ENCODE data around the gene OCRL. TPM values are rescaled to one million over a fixed set of nuclear protein-coding genes. Genes with fewer than 3 reads are reported as not detected.

The OCRL gene
- total RNA-seq, 4 donors from 2014 or later = 7.2 to 34.7 (median 17.4) TPM

DNA sequence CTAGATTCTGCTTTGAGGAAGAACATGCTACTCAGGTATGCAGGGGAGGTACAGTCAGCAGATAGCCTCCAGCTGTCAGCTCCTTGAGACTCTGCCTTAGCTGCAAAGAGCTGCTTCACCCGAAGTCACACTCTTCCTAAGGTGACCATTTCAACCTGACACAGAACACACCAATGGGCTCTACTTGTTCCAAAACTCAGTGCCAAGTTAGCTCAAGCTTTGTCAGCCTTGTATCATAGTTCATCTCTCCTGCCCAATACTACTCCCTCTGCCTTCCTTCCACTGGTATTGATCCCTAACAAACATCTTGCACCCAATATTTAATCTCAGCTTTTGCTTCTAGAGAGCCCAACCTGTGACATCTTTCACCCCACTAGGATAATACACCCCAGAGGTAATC lies 8.9 kb upstream of the OCRL start:
- intact Hi-C loops (cut with DNase I; ENCODE audit: low total_unique reads) = no loop called here
- H3K9me3 ChIP-seq = no peaks in the 10 kb centered on the region
- no peaks in the 10 kb centered on the region for H3K4me1 ChIP-seq
- no peaks in the 10 kb centered on the region for H3K36me3 ChIP-seq
- DNase-seq = no peak
- no peaks in the 10 kb centered on the region for H3K27me3 ChIP-seq
- TF ChIP-seq POLR2A (IDR thresholded peaks at IDR 0.05) = no peak
- TF ChIP-seq, protein P1, sequence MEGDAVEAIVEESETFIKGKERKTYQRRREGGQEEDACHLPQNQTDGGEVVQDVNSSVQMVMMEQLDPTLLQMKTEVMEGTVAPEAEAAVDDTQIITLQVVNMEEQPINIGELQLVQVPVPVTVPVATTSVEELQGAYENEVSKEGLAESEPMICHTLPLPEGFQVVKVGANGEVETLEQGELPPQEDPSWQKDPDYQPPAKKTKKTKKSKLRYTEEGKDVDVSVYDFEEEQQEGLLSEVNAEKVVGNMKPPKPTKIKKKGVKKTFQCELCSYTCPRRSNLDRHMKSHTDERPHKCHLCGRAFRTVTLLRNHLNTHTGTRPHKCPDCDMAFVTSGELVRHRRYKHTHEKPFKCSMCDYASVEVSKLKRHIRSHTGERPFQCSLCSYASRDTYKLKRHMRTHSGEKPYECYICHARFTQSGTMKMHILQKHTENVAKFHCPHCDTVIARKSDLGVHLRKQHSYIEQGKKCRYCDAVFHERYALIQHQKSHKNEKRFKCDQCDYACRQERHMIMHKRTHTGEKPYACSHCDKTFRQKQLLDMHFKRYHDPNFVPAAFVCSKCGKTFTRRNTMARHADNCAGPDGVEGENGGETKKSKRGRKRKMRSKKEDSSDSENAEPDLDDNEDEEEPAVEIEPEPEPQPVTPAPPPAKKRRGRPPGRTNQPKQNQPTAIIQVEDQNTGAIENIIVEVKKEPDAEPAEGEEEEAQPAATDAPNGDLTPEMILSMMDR (IDR thresholded peaks at IDR 0.05) = no peak
- no peak overlapping the region for H3K4me3 ChIP-seq
- no peak overlapping the region for H3K27ac ChIP-seq

GRCh38 chrX:129534816-129535578 lies 5.1 kb upstream of the OCRL start:
- Histone ChIP-seq H3K27ac (no peak overlapping the region), H3K4me1 (no peaks in the 10 kb centered on the region)
- intact Hi-C loops (cut with DNase I; ENCODE audit: low total_unique reads) = no loop called here

GRCh38 chrX:129540722-129541184 lies 694 bp downstream of the OCRL start:
- H3K9me3 ChIP-seq = no peaks in the 10 kb centered on the region
- no peaks in the 10 kb centered on the region for H3K4me1 ChIP-seq
- H3K4me3 ChIP-seq = peak overlapping the region; percentile 31 to 41
- intact Hi-C loops (cut with DNase I; ENCODE audit: low total_unique reads) = no loop called here
- TF ChIP-seq POLR2A (IDR thresholded peaks at IDR 0.05) = no peak
- TF ChIP-seq, protein P1 (IDR thresholded peaks at IDR 0.05) = no peak
- peak overlapping the region; percentile 60 to 72 for H3K27ac ChIP-seq
- peak in 1 of 2 donors; percentile 18 for DNase-seq
- H3K36me3 ChIP-seq = no peaks in the 10 kb centered on the region
- H3K27me3 ChIP-seq = no peaks in the 10 kb centered on the region

More at GRCh38 chrX:129534816-129535578, 5.1 kb upstream of the OCRL start:
- no peak for DNase-seq
- TF ChIP-seq, protein P1 (IDR thresholded peaks at IDR 0.05) = no peak
- TF ChIP-seq POLR2A (IDR thresholded peaks at IDR 0.05) = no peak
- H3K36me3 ChIP-seq = no peaks in the 10 kb centered on the region
- no peaks in the 10 kb centered on the region for H3K9me3 ChIP-seq
- no peaks in the 10 kb centered on the region for H3K27me3 ChIP-seq
- H3K4me3 ChIP-seq = no peak overlapping the region

- no peak for DNase-seq
- Histone ChIP-seq H3K27me3 (no peaks in the 10 kb centered on the region), H3K9me3 (no peaks in the 10 kb centered on the region), H3K4me1 (no peaks in the 10 kb centered on the region), H3K27ac (no peak overlapping the region), H3K36me3 (no peaks in the 10 kb centered on the region), H3K4me3 (no peak overlapping the region)
- TF ChIP-seq, protein P1 (IDR thresholded peaks at IDR 0.05) = no peak
- no peak for TF ChIP-seq POLR2A (IDR thresholded peaks at IDR 0.05)
- intact Hi-C loops (cut with DNase I; ENCODE audit: low total_unique reads) = no loop called here
These were observed 4.7 kb downstream of the OCRL start for GRCh38 chrX:129544780-129545179.

DNA sequence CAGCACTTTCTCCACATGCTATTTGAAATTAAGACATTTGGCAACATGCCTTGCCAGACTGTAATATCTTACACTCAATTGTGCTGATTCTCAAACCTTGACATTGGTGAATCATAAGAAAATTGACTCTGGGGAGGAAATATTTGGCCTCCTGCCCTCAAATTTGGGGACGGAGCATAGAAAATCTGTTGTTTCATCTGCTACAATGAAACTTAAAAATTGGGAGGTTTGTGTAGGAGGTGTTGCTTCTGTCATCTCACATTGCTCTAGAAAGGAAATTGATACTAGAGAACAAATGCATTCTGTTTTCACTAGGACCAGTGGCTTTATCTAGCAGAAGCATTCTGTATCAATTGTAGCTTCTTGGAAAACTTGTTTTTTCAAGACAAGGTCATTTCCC lies 5.3 kb downstream of the OCRL start:
- DNase-seq = no peak
- no peaks in the 10 kb centered on the region for H3K4me1 ChIP-seq
- no peaks in the 10 kb centered on the region for H3K36me3 ChIP-seq
- H3K4me3 ChIP-seq = no peak overlapping the region
- H3K27me3 ChIP-seq = no peaks in the 10 kb centered on the region
- no peaks in the 10 kb centered on the region for H3K9me3 ChIP-seq
- no peak overlapping the region for H3K27ac ChIP-seq
- intact Hi-C loops (cut with DNase I; ENCODE audit: low total_unique reads) = no loop called here
- TF ChIP-seq POLR2A (IDR thresholded peaks at IDR 0.05) = no peak
- TF ChIP-seq, protein P1 (IDR thresholded peaks at IDR 0.05) = no peak

All from uterus (tissue), 4 donors.